ENCODE measurements around the gene NCLN. TPM values are rescaled to one million over a fixed set of nuclear protein-coding genes. Genes with fewer than 3 reads are reported as not detected.

NCLN gene, protein sequence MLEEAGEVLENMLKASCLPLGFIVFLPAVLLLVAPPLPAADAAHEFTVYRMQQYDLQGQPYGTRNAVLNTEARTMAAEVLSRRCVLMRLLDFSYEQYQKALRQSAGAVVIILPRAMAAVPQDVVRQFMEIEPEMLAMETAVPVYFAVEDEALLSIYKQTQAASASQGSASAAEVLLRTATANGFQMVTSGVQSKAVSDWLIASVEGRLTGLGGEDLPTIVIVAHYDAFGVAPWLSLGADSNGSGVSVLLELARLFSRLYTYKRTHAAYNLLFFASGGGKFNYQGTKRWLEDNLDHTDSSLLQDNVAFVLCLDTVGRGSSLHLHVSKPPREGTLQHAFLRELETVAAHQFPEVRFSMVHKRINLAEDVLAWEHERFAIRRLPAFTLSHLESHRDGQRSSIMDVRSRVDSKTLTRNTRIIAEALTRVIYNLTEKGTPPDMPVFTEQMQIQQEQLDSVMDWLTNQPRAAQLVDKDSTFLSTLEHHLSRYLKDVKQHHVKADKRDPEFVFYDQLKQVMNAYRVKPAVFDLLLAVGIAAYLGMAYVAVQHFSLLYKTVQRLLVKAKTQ
- total RNA-seq (2014; rRNA removed) = 105 and 118 TPM in 2 replicates
- polyA plus RNA-seq (2012) = 71.1 TPM

DNA sequence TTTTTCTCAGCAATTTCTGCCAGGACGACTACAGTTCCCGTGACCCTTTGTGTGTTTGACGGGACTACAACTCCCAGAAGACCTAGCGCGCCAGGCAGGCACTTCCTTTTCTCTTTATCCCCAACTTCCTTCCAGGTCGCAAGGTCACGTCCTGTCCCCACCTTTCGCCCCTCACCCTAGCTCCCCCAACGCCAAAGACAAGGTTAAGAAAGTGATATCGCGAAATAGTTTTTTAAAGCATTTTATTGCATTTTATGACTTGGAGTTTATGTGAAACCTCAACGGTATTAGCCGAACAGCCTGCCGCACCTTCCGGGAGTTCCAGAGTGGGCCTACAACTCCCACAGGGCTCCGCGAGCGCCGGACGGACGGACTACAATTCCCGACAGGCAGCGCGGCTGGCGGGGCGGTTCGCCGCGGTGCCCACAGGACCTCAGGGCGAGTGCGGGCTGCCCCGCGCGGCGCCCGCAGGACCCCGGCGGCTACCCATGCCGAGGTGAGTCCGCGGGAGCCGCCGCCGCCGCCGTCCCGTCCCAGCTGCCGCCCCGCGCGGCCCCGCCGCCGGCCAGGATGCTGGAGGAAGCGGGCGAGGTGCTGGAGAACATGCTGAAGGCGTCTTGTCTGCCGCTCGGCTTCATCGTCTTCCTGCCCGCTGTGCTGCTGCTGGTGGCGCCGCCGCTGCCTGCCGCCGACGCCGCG is at the start of gene NCLN:
NCLN (plus strand) TSS at position 470 of the 699 bp plus-strand sequence; CDS start at position 571, 101 bp downstream.
- peak; percentile 93 for DNase-seq (ENCODE audit: low read depth)

DNA sequence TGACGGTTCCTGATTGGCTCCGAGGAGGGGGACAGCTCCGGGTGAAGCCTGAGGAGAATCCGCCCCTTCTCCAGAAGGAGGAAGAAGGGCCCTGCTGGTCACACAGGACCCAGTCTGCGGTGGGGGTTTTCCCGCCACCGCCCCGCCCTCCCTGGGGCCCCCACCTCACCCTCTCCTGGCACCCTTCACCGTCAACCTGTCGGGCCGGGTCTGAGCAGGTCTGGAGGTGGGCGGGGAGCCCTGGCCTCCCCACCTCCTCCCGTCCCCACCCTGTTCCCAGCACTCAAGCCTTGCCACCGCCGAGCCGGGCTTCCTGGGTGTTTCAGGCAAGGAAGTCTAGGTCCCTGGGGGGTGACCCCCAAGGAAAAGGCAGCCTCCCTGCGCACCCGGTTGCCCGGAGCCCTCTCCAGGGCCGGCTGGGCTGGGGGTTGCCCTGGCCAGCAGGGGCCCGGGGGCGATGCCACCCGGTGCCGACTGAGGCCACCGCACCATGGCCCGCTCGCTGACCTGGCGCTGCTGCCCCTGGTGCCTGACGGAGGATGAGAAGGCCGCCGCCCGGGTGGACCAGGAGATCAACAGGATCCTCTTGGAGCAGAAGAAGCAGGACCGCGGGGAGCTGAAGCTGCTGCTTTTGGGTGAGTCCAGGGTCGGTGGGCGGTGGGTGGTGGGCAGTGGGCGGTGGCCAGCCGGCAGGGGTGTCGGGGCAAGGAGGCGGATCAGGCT is 49.6 kb upstream of the NCLN start, which contains the start of gene GNA15:
GNA15 (plus strand) TSS at position 73 of the 723 bp plus-strand sequence; CDS start at position 491, 418 bp downstream.
- no peak for DNase-seq (ENCODE audit: low read depth)

DNA sequence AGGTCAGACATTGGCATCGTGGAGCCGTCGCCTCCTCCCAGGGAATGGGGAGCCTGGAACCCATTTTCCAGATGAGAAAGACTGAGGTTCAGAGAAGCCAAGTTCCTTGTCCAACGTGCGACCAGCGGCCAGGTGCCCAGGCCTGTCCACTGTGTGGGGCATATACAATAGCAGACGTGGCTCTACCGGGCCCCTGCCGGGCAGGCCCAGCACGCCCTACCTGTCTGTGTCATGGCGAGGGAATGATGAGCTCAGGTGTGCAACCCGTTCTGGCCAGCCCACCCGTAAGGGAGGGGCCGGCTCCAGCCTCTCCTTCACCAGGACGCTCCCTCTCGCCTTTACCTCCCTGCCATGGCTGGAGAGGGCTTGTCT is 49.1 kb upstream of the NCLN start:
- no peak for DNase-seq (ENCODE audit: low read depth)

GRCh38 chr19:3137119-3137518 is 48.6 kb upstream of the NCLN start:
- DNase-seq (ENCODE audit: low read depth) = no peak

GRCh38 chr19:3138268-3138667 is 47.5 kb upstream of the NCLN start:
- DNase-seq (ENCODE audit: low read depth) = no peak

- DNase-seq (ENCODE audit: low read depth) = no peak
Measured at GRCh38 chr19:3140667-3141038, 45.1 kb upstream of the NCLN start.

GRCh38 chr19:3142292-3142670 is 43.4 kb upstream of the NCLN start:
- DNase-seq (ENCODE audit: low read depth) = peak; percentile 98

DNA sequence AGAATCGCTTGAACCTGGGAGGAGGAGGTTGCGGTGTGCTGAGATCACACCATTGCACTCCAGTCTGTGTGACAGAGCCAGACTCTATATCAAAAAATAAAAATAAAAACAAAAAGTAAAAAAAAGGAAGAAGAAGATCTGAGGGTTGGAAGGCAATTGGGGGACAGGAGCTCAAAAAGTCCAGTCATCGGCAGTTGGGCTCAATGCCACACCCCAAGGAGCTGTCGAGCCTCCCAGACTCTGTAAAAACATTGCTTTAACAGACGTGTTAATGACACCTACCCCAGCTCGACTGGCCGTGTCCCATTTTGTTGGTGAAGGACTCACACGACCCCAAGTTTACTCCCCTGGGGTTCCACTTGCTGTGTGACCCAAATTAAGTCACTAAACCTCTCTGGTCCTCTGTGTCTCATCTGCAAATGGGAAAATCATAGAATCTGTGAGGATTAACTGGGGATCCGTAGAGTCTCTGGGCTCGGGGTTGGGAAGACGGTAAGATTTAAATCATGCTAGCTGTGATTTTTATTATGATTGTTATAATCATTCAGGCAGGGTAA is 42.9 kb upstream of the NCLN start:
- no peak for DNase-seq (ENCODE audit: low read depth)

DNA sequence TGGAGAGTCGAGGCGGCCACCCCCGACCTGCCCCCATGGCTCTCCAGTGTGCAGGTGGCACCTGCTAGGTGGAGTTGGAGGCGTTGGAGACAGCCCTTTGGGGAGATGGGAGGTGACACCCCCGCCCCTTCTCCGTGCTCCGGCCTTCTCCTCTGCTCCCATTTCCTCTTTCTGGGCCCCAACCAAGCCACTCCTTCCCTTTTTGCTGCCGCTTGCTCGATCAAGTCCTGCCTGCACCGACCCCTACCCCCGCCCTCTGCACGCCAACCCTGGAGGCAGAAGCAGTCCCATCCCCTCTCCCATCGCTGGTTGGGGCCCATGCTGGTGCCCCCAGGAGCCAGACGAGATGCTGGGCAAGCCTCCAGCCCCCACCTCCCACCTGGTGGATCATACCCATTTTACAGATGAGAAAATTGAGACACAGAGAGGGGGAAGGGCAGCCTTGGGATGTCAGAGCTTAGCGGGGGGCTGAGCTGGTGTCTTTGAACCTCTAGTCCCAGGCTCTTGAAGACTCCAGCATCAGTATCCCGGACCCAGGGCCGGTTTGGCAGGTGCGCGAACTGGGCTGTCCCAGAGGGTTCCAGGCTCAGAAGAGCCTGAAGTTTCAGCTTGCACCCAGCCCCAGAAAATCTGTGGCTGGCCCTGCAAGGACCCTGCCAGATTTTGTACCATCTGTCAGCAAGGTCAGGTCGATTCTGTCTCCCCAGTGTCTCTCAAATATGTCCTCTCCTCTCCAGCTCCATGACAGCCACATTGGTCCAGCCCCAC is 39.6 kb upstream of the NCLN start:
- DNase-seq (ENCODE audit: low read depth) = no peak

- DNase-seq (ENCODE audit: low read depth) = no peak
Measured at GRCh38 chr19:3146677-3147100, 39.0 kb upstream of the NCLN start.

DNA sequence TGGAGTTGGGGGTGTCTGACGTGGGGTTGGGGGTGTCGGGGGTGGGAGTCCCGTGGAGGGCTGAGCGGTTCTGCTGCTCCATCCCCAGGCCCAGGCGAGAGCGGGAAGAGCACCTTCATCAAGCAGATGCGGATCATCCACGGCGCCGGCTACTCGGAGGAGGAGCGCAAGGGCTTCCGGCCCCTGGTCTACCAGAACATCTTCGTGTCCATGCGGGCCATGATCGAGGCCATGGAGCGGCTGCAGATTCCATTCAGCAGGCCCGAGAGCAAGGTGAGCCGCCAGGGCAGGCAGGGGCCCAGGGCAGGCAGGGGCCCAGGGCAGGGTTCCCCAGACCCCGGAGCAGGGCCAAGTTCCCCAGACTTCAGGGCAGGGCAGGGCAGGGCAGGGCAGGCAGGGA is 37.2 kb upstream of the NCLN start:
- DNase-seq (ENCODE audit: low read depth) = no peak

DNA sequence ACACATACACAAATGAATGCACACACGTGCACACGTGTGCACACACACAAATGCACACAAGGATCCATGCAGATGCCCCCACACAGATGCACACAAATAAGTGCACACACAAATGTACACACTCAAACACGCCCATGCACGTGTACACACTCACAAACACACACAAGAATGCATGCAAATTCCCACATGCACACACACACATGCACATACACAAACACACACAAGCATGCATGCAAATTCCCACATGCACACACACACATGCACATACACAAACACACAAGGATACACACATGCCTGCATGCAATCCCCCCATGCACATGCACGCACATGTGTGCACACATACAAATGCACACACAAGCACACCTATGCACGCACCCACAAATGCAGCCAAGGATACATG is 36.6 kb upstream of the NCLN start:
- no peak for DNase-seq (ENCODE audit: low read depth)

- no peak for DNase-seq (ENCODE audit: low read depth)
Measured at GRCh38 chr19:3149526-3150505, 35.9 kb upstream of the NCLN start.

- DNase-seq (ENCODE audit: low read depth) = no peak
Measured at GRCh38 chr19:3150739-3151329, 34.9 kb upstream of the NCLN start.

- peak; percentile 34 for DNase-seq (ENCODE audit: low read depth)
Measured at GRCh38 chr19:3151563-3152418, 33.9 kb upstream of the NCLN start.

DNA sequence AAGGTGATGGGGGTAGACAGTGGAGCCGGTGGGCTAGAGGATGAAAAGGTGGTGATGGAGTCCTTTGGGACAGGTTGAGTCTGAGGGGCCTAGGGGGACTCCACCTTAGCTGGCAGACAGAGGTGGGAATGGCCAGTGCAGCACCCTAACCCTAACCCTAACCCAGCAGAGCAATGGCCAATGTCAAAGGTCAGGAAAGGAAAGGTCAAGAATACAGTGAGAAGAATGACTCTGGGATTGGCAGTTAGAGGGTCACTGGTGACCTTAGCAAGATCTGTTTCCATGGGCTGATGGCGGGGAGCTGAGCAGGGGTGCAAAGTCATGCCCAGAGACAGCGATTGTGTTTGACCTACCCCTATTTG is 33.3 kb upstream of the NCLN start:
- no peak for DNase-seq (ENCODE audit: low read depth)

DNA sequence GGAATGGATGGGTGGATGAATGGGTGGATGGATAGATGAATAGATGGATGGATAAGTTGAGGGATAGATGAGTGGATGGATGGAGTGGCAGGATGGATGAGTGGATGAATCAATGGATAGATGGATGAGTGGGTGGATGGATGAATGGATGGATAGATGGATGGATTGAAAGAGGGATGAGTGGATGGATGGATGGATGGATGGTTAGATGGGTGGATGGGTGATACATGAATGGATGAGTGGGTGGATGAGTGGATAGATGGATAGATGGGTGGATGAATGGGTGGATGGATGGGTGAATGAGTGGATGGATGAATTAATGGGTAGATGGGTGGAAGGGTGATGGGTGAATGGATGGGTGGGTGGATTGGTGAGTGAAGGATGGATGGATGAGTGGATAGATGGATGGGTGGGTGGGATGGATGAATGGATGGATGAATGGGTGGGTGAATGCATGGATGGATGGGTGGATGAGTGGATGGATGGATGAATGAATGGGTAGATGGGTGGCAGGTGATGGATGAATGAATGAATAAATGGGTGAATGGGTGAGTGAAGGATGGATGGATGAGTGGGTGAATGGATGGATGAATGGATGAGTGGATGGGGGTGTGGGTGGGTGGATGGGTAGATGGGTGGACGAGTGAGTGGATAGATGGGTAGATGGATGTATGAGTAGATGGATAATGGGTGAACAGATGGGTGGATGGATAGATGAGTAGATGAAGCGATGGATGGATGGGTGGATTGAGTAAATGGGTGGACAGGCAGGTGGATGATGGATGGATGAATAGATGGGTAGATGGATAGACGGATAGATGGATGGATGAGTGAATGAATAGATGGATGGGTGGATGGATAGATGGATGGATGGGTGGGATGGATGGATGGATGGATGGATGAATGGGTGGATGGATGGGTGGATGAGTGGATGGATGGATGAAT is 32.2 kb upstream of the NCLN start:
- DNase-seq (ENCODE audit: low read depth) = no peak
